HCT116 (cell line): ENCODE data around the gene VIT. TPM values are rescaled to one million over a fixed set of nuclear protein-coding genes. Genes with fewer than 3 reads are reported as not detected.

Source experiments
- ATAC-seq: fragments of 200-7000 bp; cut with Tn5 transposase; 2 replicates; pipeline ENCODE4 v1.9.1; 2020; ENCODE audit warnings: mild to moderate bottlenecking, moderate library complexity
- BruUV-seq: library from RNA; stranded (reverse); fragments of 400-500 nt; replicated peaks from 2 replicates; lab custom pipeline; 2021; lab: Mats Ljungman, UMichigan
- CTCF ChIA-PET: fragments of 300-600 bp; sonication (Branson Sonifier 250); formaldehyde crosslinking; loops from one replicate; lab custom pipeline; 2021; ENCODE audit warnings: antibody characterized with exemption; lab: Charles Lee
- POLR2A ChIA-PET: fragments of 300-600, 350-600 bp; sonication (Branson Sonifier 250); formaldehyde crosslinking; loops from one replicate; lab custom pipeline; 2021; ENCODE audit warnings: antibody characterized with exemption; lab: Charles Lee
- RAD21 ChIA-PET, 2 experiments: fragments of 300-600 bp; sonication (Branson Sonifier 250); formaldehyde crosslinking; loops; one replicate each; lab custom pipeline; 2023; ENCODE audit warnings: low total read pairs in 2 of 2; ENCODE audit not compliant: uncharacterized antibody in 2 of 2, unreplicated experiment in 2 of 2, low non-redundant PET in 1 of 2; lab: Charles Lee
- DNase-seq: peaks from one replicate; pipeline ENCODE4 v3.0.0-alpha.2; 2010; ENCODE audit warnings: low read depth, low spot score
- H2AFZ ChIP-seq: fragments of 200-600 bp; shearing (Covaris generic), sonication (generic); 2 replicates; pipeline ENCODE4 v1.6.1; 2017; ENCODE audit warnings: low read depth, mixed run types, mixed read lengths, antibody characterized with exemption, low read length; ENCODE audit not compliant: poor library complexity, severe bottlenecking
- H3K27ac ChIP-seq: 2 replicates; pipeline ENCODE4 v1.5.1; 2012; ENCODE audit warnings: low read depth, low read length
- H3K27me3 ChIP-seq: fragments of 200-600 bp; sonication (generic); 2 replicates; pipeline ENCODE4 v1.6.1; 2016; ENCODE audit warnings: mixed run types, low read length, mixed read lengths; ENCODE audit not compliant: insufficient read depth
- H3K36me3 ChIP-seq, 2 experiments: fragments of 200-500 bp in 1 of 2; fragments of 200-600 bp in 1 of 2; sonication (Bioruptor generic) in 1 of 2; sonication (generic) in 1 of 2; 2 replicates each; pipeline versions ENCODE4 v1.5.1 to v1.6.1; 2014 to 2016; ENCODE audit warnings: low read length in 2 of 2, inconsistent platforms in 1 of 2, mixed read lengths in 1 of 2, mixed run types in 1 of 2; ENCODE audit not compliant: insufficient read depth in 2 of 2, control insufficient read depth in 1 of 2
- H3K4me1 ChIP-seq, 2 experiments: fragments of 200-600 bp in 1 of 2; sonication (generic) in 1 of 2; 2 replicates each; pipeline versions ENCODE4 v1.5.1 to v1.6.1; 2012 to 2017; ENCODE audit warnings: low read length in 2 of 2, inconsistent platforms in 1 of 2, mild to moderate bottlenecking in 1 of 2, mixed read lengths in 1 of 2, mixed run types in 1 of 2, moderate library complexity in 1 of 2; ENCODE audit not compliant: insufficient read depth in 2 of 2, control insufficient read depth in 1 of 2
- H3K4me2 ChIP-seq: fragments of 200-600 bp; sonication (generic); 2 replicates; pipeline ENCODE4 v1.6.1; 2017; ENCODE audit warnings: mixed run types, low read length, mixed read lengths
- H3K4me3 ChIP-seq, 2 experiments: fragments of 200-600 bp in 1 of 2; sonication (generic) in 1 of 2; replicated peaks in 1 of 2; 2 replicates each; pipeline ENCODE4 v1.5.1; 2011 to 2016; ENCODE audit warnings: low read length in 2 of 2, control low read depth in 1 of 2, low read depth in 1 of 2, mild to moderate bottlenecking in 1 of 2, mixed read lengths in 1 of 2, mixed run types in 1 of 2
- H3K79me2 ChIP-seq: fragments of 200-600 bp; sonication (generic); 2 replicates; pipeline ENCODE4 v1.6.1; 2017; ENCODE audit warnings: mild to moderate bottlenecking, mixed run types, low read length, moderate library complexity, mixed read lengths; ENCODE audit not compliant: insufficient read depth
- H3K9ac ChIP-seq: fragments of 200-600 bp; sonication (generic); 2 replicates; pipeline ENCODE4 v1.6.1; 2016; ENCODE audit warnings: low read length, mixed read lengths
- H3K9me2 ChIP-seq: fragments of 200-600 bp; sonication (generic), shearing (Covaris generic); 2 replicates; pipeline ENCODE4 v1.6.1; 2017; ENCODE audit warnings: mixed run types, mild to moderate bottlenecking, moderate library complexity; ENCODE audit not compliant: insufficient read depth
- H3K9me3 ChIP-seq, 2 experiments: fragments of 200-500 bp in 1 of 2; fragments of 200-600 bp in 1 of 2; sonication (Bioruptor generic) in 1 of 2; sonication (generic) in 1 of 2; 2 replicates each; pipeline ENCODE4 v1.6.1; 2014 to 2017; ENCODE audit warnings: low read length in 2 of 2, mixed read lengths in 2 of 2, inconsistent platforms in 1 of 2, low read depth in 1 of 2, mild to moderate bottlenecking in 1 of 2, mixed run types in 1 of 2, moderate library complexity in 1 of 2; ENCODE audit not compliant: control insufficient read depth in 1 of 2, insufficient read depth in 1 of 2
- H4K20me1 ChIP-seq: fragments of 200-600 bp; sonication (generic), shearing (Covaris generic); 2 replicates; pipeline ENCODE4 v1.6.1; 2017; ENCODE audit warnings: mixed run types, mild to moderate bottlenecking, moderate library complexity; ENCODE audit not compliant: insufficient read depth
- EGR1 ChIP-seq: IDR thresholded peaks from 2 replicates; pipeline ENCODE4 v1.6.1; 2012; ENCODE audit warnings: low read depth
- ELF1 ChIP-seq: IDR thresholded peaks from 2 replicates; pipeline ENCODE4 v1.6.1; 2012; ENCODE audit warnings: low read depth, borderline replicate concordance
- EZH2 ChIP-seq: fragments of 200-600 bp; sonication (generic); IDR thresholded peaks from 2 replicates; pipeline ENCODE4 v1.6.1; 2017; ENCODE audit warnings: antibody characterized with exemption, mixed run types
- EZH2phosphoT487 ChIP-seq: fragments of 200-600 bp; IDR thresholded peaks from 2 replicates; pipeline ENCODE4 v1.6.1; 2018; ENCODE audit warnings: antibody characterized with exemption, borderline replicate concordance
- FOSL1 ChIP-seq: IDR thresholded peaks from 2 replicates; pipeline ENCODE4 v1.6.1; 2012; ENCODE audit warnings: low read depth
- JUND ChIP-seq: IDR thresholded peaks from 2 replicates; pipeline ENCODE4 v1.6.1; 2012
- POLR2A ChIP-seq: IDR thresholded peaks from 2 replicates; pipeline ENCODE4 v1.7.0; 2011; ENCODE audit warnings: borderline replicate concordance; ENCODE audit not compliant: insufficient read depth, insufficient read length; ENCODE audit errors: extremely low read depth
- POLR2AphosphoS5 ChIP-seq: IDR thresholded peaks from 2 replicates; pipeline ENCODE4 v1.6.1; 2011; ENCODE audit warnings: mild to moderate bottlenecking, low read depth, low read length, moderate library complexity
- RAD21 ChIP-seq: IDR thresholded peaks from 2 replicates; pipeline ENCODE4 v1.6.1; 2012; ENCODE audit warnings: low read depth, mild to moderate bottlenecking
- SIN3A ChIP-seq: IDR thresholded peaks from 2 replicates; pipeline ENCODE4 v1.6.1; 2012; ENCODE audit warnings: low read depth
- SRF ChIP-seq: IDR thresholded peaks from 2 replicates; pipeline ENCODE4 v1.6.1; 2012; ENCODE audit warnings: low read depth
- TCF7L2 ChIP-seq: IDR thresholded peaks from 2 replicates; pipeline ENCODE4 v1.7.0; 2011; ENCODE audit warnings: borderline replicate concordance, inconsistent platforms; ENCODE audit not compliant: insufficient read depth, insufficient read length; ENCODE audit errors: extremely low read depth
- YY1 ChIP-seq: IDR thresholded peaks from 2 replicates; pipeline ENCODE4 v1.6.1; 2011; ENCODE audit warnings: low read length, low read depth, moderate library complexity, mild to moderate bottlenecking; ENCODE audit not compliant: insufficient replicate concordance; ENCODE audit errors: extremely low read depth
- ZFX ChIP-seq: fragments of 450-650 bp; IDR thresholded peaks from 2 replicates; pipeline ENCODE4 v1.6.1; 2017
- ZNF274 ChIP-seq: fragments of 200-500 bp; sonication (Bioruptor generic); IDR thresholded peaks from 2 replicates; pipeline ENCODE4 v1.6.1; 2014; ENCODE audit warnings: mild to moderate bottlenecking, low read depth, low read length, inconsistent platforms
- intact Hi-C: fragments of 100-400 bp; cut with micrococcal nuclease; formaldehyde crosslinking; loops from 2 replicates; pipeline ENCODE4 v1.10.0; 2022
- total RNA-seq: library from RNA; stranded (reverse); gene quantifications from one replicate; pipeline ENCODE4 v1.2.1, GENCODE V29; 2021; ENCODE audit not compliant: unreplicated experiment
- TF ChIP-seq, protein P1 (sequence below): IDR thresholded peaks from 2 replicates; pipeline ENCODE4 v1.6.1; 2012
- TF ChIP-seq, protein P2 (sequence below): IDR thresholded peaks from 2 replicates; pipeline ENCODE4 v1.6.1; 2012
- TF ChIP-seq, protein P3 (sequence below), 3 experiments: fragments of 200-600 bp in 1 of 3; sonication (generic) in 1 of 3; IDR thresholded peaks in 2 of 3; conservative IDR thresholded peaks in 1 of 3; 2 replicates each; pipeline ENCODE4 v1.5.1; 2012 to 2017; ENCODE audit warnings: low read depth in 2 of 3, low read length in 2 of 3, antibody characterized with exemption in 1 of 3, borderline replicate concordance in 1 of 3, control low read depth in 1 of 3, mild to moderate bottlenecking in 1 of 3, mixed read lengths in 1 of 3, mixed run types in 1 of 3, moderate library complexity in 1 of 3; ENCODE audit not compliant: insufficient read depth in 1 of 3
- TF ChIP-seq, protein P4 (sequence below): IDR thresholded peaks from 2 replicates; pipeline ENCODE4 v1.6.1; 2011; ENCODE audit warnings: mild to moderate bottlenecking, low read length, moderate library complexity; ENCODE audit not compliant: insufficient replicate concordance; ENCODE audit errors: extremely low read depth

The VIT gene
- total RNA-seq, 1 experiment from 2014 or later: not detected

DNA sequence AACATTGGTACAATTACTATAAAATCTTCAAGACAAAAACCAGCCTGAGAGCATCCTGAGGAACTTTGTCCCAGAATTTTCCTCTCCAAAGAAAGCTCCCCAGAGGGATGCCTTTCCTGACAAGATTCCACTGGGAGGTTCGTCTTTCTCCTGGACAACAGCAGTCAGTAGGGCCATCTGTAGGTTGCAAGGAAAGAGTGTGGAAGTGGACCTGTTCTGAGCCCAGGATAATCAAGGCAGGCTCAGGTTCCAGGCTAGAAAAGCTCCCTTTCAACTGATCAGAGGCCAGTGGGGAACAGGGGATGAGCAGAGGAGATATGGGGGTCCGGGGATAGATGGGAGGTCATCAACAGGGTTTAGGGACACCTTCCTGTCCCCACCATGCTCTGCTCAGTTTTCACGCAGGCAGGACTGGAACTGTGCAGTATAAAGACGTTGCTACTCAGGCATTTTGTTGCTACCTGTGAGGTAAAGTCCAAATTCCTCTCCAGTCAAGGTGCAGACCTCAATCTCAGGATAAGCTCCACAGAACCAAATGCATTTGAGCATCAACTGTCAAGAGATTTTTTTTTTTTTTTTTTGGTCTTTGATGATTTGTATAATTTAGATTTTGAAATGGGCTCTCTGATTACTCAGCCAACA, 143.6 kb downstream of the VIT start:
- TF ChIP-seq SIN3A (no peak), RAD21 (no peak), SRF (no peak), EGR1 (no peak), YY1 (no peak), JUND (no peak), ELF1 (no peak), POLR2AphosphoS5 (no peak), EZH2phosphoT487 (no peak), POLR2A (no peak), FOSL1 (no peak), EZH2 (no peak), TCF7L2 (no peak), ZFX (no peak), ZNF274 (no peak)
- TF ChIP-seq, protein P1, sequence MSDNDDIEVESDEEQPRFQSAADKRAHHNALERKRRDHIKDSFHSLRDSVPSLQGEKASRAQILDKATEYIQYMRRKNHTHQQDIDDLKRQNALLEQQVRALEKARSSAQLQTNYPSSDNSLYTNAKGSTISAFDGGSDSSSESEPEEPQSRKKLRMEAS: no peak
- TF ChIP-seq, protein P2, sequence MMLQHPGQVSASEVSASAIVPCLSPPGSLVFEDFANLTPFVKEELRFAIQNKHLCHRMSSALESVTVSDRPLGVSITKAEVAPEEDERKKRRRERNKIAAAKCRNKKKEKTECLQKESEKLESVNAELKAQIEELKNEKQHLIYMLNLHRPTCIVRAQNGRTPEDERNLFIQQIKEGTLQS: no peak
- TF ChIP-seq, protein P3, sequence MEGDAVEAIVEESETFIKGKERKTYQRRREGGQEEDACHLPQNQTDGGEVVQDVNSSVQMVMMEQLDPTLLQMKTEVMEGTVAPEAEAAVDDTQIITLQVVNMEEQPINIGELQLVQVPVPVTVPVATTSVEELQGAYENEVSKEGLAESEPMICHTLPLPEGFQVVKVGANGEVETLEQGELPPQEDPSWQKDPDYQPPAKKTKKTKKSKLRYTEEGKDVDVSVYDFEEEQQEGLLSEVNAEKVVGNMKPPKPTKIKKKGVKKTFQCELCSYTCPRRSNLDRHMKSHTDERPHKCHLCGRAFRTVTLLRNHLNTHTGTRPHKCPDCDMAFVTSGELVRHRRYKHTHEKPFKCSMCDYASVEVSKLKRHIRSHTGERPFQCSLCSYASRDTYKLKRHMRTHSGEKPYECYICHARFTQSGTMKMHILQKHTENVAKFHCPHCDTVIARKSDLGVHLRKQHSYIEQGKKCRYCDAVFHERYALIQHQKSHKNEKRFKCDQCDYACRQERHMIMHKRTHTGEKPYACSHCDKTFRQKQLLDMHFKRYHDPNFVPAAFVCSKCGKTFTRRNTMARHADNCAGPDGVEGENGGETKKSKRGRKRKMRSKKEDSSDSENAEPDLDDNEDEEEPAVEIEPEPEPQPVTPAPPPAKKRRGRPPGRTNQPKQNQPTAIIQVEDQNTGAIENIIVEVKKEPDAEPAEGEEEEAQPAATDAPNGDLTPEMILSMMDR (IDR thresholded peaks at IDR 0.05 in 2 of 3, conservative IDR thresholded peaks at IDR 0.05 in 1 of 3; ENCODE audit: borderline replicate concordance in 1 of 3, insufficient read depth in 1 of 3, low read depth in 2 of 3, low read length in 2 of 3): no peak
- TF ChIP-seq, protein P4, sequence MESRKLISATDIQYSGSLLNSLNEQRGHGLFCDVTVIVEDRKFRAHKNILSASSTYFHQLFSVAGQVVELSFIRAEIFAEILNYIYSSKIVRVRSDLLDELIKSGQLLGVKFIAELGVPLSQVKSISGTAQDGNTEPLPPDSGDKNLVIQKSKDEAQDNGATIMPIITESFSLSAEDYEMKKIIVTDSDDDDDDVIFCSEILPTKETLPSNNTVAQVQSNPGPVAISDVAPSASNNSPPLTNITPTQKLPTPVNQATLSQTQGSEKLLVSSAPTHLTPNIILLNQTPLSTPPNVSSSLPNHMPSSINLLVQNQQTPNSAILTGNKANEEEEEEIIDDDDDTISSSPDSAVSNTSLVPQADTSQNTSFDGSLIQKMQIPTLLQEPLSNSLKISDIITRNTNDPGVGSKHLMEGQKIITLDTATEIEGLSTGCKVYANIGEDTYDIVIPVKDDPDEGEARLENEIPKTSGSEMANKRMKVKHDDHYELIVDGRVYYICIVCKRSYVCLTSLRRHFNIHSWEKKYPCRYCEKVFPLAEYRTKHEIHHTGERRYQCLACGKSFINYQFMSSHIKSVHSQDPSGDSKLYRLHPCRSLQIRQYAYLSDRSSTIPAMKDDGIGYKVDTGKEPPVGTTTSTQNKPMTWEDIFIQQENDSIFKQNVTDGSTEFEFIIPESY: no peak
- H3K9ac ChIP-seq: no peak overlapping the region
- intact Hi-C loops: no loop called here
- no peaks in the 10 kb centered on the region for H3K79me2 ChIP-seq
- ChIA-PET RAD21 (no interaction called here), CTCF (no interaction called here), POLR2A (no interaction called here)
- ATAC-seq (no peak), DNase-seq (no peak)
- no peaks in the 10 kb centered on the region for H3K27me3 ChIP-seq
- no peak overlapping the region for H2AFZ ChIP-seq
- H3K27ac ChIP-seq: no peak overlapping the region
- H3K36me3 ChIP-seq: no peaks in the 10 kb centered on the region
- no peak overlapping the region for H3K4me3 ChIP-seq
- no TSS peak for BruUV-seq
- H3K4me2 ChIP-seq: no peak overlapping the region
- H3K9me2 ChIP-seq: no peaks in the 10 kb centered on the region
- no peaks in the 10 kb centered on the region for H4K20me1 ChIP-seq
- H3K4me1 ChIP-seq: no peaks in the 10 kb centered on the region
- no peaks in the 10 kb centered on the region for H3K9me3 ChIP-seq
